GM23248 (cell line): ENCODE data around the gene C2orf78. TPM values are rescaled to one million over a fixed set of nuclear protein-coding genes. Genes with fewer than 3 reads are reported as not detected.

Experiments used
- DNase-seq: peaks from one replicate; pipeline ENCODE4 v3.0.0-alpha.2; 2015
- H2AFZ ChIP-seq: fragments of 200-600 bp; sonication (generic); 2 replicates; pipeline ENCODE4 v1.6.1; 2016; ENCODE audit warnings: antibody characterized with exemption
- H3F3A ChIP-seq: fragments of 200-600 bp; sonication (generic); 2 replicates; pipeline ENCODE4 v1.6.1; 2016; ENCODE audit warnings: mild to moderate bottlenecking, antibody characterized with exemption, mixed run types; ENCODE audit not compliant: insufficient read depth
- H3K27ac ChIP-seq: fragments of 200-600 bp; sonication (generic); 2 replicates; pipeline ENCODE4 v1.5.1; 2016; ENCODE audit warnings: mild to moderate bottlenecking
- H3K27me3 ChIP-seq: fragments of 200-600 bp; sonication (generic); replicated peaks from 2 replicates; pipeline ENCODE4 v1.6.1; 2016; ENCODE audit warnings: mild to moderate bottlenecking; ENCODE audit not compliant: insufficient read depth
- H3K36me3 ChIP-seq: fragments of 200-600 bp; sonication (generic); 2 replicates; pipeline ENCODE4 v1.6.1; 2016; ENCODE audit warnings: low read depth, mild to moderate bottlenecking
- H3K4me1 ChIP-seq: fragments of 200-600 bp; sonication (generic); 2 replicates; pipeline ENCODE4 v1.6.1; 2016; ENCODE audit warnings: mild to moderate bottlenecking; ENCODE audit not compliant: insufficient read depth
- H3K4me2 ChIP-seq: fragments of 200-600 bp; sonication (generic); one replicate; pipeline ENCODE4 v1.6.1; 2016; ENCODE audit warnings: mild to moderate bottlenecking; ENCODE audit not compliant: unreplicated experiment
- H3K4me3 ChIP-seq: fragments of 200-600 bp; sonication (generic); 2 replicates; pipeline ENCODE4 v1.5.1; 2016; ENCODE audit warnings: mild to moderate bottlenecking
- H3K79me2 ChIP-seq: fragments of 200-600 bp; sonication (generic); 2 replicates; pipeline ENCODE4 v1.6.1; 2016; ENCODE audit warnings: mild to moderate bottlenecking; ENCODE audit not compliant: insufficient read depth
- H3K9ac ChIP-seq: fragments of 200-600 bp; sonication (generic); 2 replicates; pipeline ENCODE4 v1.6.1; 2016; ENCODE audit warnings: mild to moderate bottlenecking
- H3K9me2 ChIP-seq: fragments of 200-600 bp; sonication (generic); 2 replicates; pipeline ENCODE4 v1.6.1; 2016; ENCODE audit warnings: mixed run types, mild to moderate bottlenecking, moderate library complexity; ENCODE audit not compliant: insufficient read depth
- H3K9me3 ChIP-seq: fragments of 200-600 bp; sonication (generic); one replicate; pipeline ENCODE4 v1.6.1; 2017; ENCODE audit warnings: low read depth
- H4K20me1 ChIP-seq: fragments of 200-600 bp; sonication (generic); 2 replicates; pipeline ENCODE4 v1.6.0; 2016; ENCODE audit not compliant: insufficient read depth
- EZH2 ChIP-seq: fragments of 200-600 bp; sonication (generic); IDR thresholded peaks from 2 replicates; pipeline ENCODE4 v1.6.1; 2018; ENCODE audit warnings: antibody characterized with exemption, mild to moderate bottlenecking; ENCODE audit not compliant: insufficient read depth, poor library complexity, severe bottlenecking
- EZH2phosphoT487 ChIP-seq: fragments of 200-600 bp; sonication (generic); IDR thresholded peaks from 2 replicates; pipeline ENCODE4 v1.6.1; 2018; ENCODE audit warnings: antibody characterized with exemption, moderate library complexity, mild to moderate bottlenecking, low read depth; ENCODE audit not compliant: insufficient read depth
- WGBS, 2 experiments: methylation state at CpG; one replicate each; pipeline ENCODE4 v1.1.6; 2015 to 2017; ENCODE audit warnings: low lambda C conversion rate in 2 of 2, low coverage in 1 of 2; ENCODE audit errors: missing lambda C conversion rate in 2 of 2; 5-methylcytosine and 5-hydroxymethylcytosine counted together
- in situ Hi-C: fragments of 300-500 bp; cut with MboI; formaldehyde crosslinking; loops from 2 replicates; pipeline ENCODE4 v1.15.0; 2020
- polyA plus RNA-seq: library from polyadenylated mRNA; unstranded; fragments of >200 nt; fragmentation: Nextera tagmentation; extraction: Ambion mirVana; gene quantifications from 2 replicates; pipeline ENCODE4 v1.2.1, GENCODE V29; 2016
- total RNA-seq: library from RNA; depleted of rRNA; stranded (reverse); fragments of >200 nt; shearing (Covaris generic); gene quantifications from 2 replicates; pipeline ENCODE4 v1.2.3, GENCODE V29; 2014; rRNA removed

C2orf78 gene
- total and polyA plus RNA-seq, 2 experiments from 2014 or later, result not detected

DNA sequence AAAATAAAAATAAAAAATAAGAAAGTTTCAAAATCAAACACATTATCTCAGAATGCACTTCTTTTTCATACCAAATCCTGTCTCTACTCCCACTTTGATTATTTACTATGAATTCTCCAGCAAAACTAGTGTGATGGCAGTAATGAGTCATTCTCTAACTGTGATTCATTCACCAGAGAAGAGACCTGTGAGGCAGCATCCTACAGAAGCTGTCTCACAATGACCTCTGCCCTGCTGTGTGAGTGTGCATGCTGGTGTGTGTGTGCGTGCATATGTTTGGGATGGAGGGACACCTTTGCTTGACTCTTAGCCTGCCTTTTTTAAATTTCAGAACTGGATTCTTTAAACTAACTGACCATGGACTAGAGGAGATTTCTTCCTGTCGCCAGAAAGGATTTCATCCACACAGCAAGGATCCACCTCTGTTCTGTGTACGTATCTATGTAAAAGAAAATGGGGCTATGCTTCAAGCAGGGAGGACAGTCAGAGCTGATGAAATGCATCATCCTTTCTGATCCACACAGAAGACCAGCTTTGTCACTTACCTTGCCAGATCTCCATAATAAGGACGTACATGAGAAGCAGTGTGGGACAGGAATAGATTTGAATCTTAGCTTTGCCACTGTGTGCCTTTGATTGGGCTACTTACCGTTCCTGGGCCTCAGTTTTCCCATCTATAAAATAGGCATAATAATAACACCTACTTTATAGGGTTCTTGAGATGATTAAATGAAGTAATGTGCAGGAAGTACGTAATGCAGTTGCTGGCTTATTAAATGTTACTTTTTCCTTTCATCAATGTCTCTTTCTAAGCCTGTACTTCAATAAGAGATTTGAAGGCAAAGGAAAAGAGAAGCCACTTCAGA is 76.0 kb downstream of the C2orf78 start:
- in situ Hi-C loops, result no loop called here
- H3K27me3 ChIP-seq, result no peaks in the 10 kb centered on the region
- H3K9me3 ChIP-seq, result no peaks in the 10 kb centered on the region
- H3K9ac ChIP-seq, result no peak overlapping the region
- DNase-seq, result peak; percentile 91
- TF ChIP-seq EZH2 (no peak), EZH2phosphoT487 (no peak)
- no peak overlapping the region for H3K4me2 ChIP-seq
- peaks cover 17% of the 10 kb centered on the region; the same call in 1 of the 2 replicates for H3K36me3 ChIP-seq
- H3K9me2 ChIP-seq, result no peaks in the 10 kb centered on the region
- peaks cover 26% of the 10 kb centered on the region for H3F3A ChIP-seq
- H3K27ac ChIP-seq, result no peak overlapping the region
- no peaks in the 10 kb centered on the region for H4K20me1 ChIP-seq
- H2AFZ ChIP-seq, result no peak overlapping the region
- peaks cover 22% of the 10 kb centered on the region for H3K4me1 ChIP-seq
- no peak overlapping the region for H3K4me3 ChIP-seq
- WGBS, 2 experiments, result 77 to 78% methylated on average over 6 of the region's 6 CpGs
- no peaks in the 10 kb centered on the region for H3K79me2 ChIP-seq

DNA sequence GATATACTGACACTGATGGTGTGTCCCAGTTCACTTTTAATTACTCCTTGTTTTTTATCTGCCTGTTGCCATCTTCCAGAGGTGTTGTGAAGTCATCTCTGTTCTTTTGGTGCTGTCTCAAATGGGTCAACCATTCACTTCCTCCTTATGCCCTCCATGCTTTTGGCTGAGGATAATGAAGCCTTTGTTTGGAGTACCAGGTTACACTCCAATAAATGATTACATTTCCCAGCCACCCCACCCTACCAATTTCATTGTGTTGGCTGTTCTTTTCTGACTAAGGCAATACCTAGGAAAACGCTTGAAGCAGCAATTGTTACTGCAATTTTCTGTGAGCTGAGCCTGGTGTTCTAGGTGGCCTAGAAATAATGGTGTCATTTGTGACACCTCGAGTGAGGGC is 79.0 kb downstream of the C2orf78 start:
- Histone ChIP-seq H3K9ac (no peak overlapping the region), H3K4me3 (no peak overlapping the region), H3K4me2 (no peak overlapping the region), H3K4me1 (peaks cover 6% of the 10 kb centered on the region; the same call in 1 of the 2 replicates), H3K79me2 (no peaks in the 10 kb centered on the region), H2AFZ (no peak overlapping the region), H3K27me3 (no peaks in the 10 kb centered on the region), H3K9me2 (no peaks in the 10 kb centered on the region), H3F3A (0 out of 2 replicates have a peak, but pooled peaks cover 4% of the 10 kb centered on the region), H3K36me3 (peaks cover 17% of the 10 kb centered on the region; the same call in 1 of the 2 replicates), H4K20me1 (no peaks in the 10 kb centered on the region), H3K9me3 (no peaks in the 10 kb centered on the region), H3K27ac (no peak overlapping the region)
- in situ Hi-C loops, result no loop called here
- DNase-seq, result no peak
- WGBS, 2 experiments, result 93 to 94% methylated on average over 2 of the region's 2 CpGs
- TF ChIP-seq EZH2 (no peak), EZH2phosphoT487 (no peak)

Other genes with a start within 250 kb of the C2orf78 start
- not detected in 2 replicates for gene NAT8, start 141.8 kb upstream of the C2orf78 start, total RNA-seq
- not detected in 2 replicates for gene NAT8, start 141.8 kb upstream of the C2orf78 start, polyA plus RNA-seq
- gene TPRKB, start 46.8 kb upstream of the C2orf78 start, total RNA-seq, result 20.1 and 24.4 TPM in 2 replicates
- 57.2 and 59.6 TPM in 2 replicates for gene TPRKB, start 46.8 kb upstream of the C2orf78 start, polyA plus RNA-seq
- gene DUSP11, start 4.1 kb upstream of the C2orf78 start, total RNA-seq, result 37.3 and 58.3 TPM in 2 replicates
- gene DUSP11, start 4.1 kb upstream of the C2orf78 start, polyA plus RNA-seq, result 56.0 and 60.2 TPM in 2 replicates
- 16.8 and 24.4 TPM in 2 replicates for gene STAMBP, start 44.8 kb downstream of the C2orf78 start, total RNA-seq
- 35.9 and 36.0 TPM in 2 replicates for gene STAMBP, start 44.8 kb downstream of the C2orf78 start, polyA plus RNA-seq
- gene ACTG2, start 108.8 kb downstream of the C2orf78 start, total RNA-seq, result not detected in 2 replicates
- gene ACTG2, start 108.8 kb downstream of the C2orf78 start, polyA plus RNA-seq, result not detected in 2 replicates
- gene DGUOK, start 142.7 kb downstream of the C2orf78 start, total RNA-seq, result 50.9 and 59.2 TPM in 2 replicates
- 116 and 126 TPM in 2 replicates for gene DGUOK, start 142.7 kb downstream of the C2orf78 start, polyA plus RNA-seq
- gene TET3, start 200.7 kb downstream of the C2orf78 start, total RNA-seq, result 2.9 and 4.3 TPM in 2 replicates
- gene TET3, start 200.7 kb downstream of the C2orf78 start, polyA plus RNA-seq, result 1.3 TPM in 2 replicates